ENCODE data around the gene HIVEP1.
"Not testable (repeated sequence)": the region's sequence is repeated elsewhere in the genome, so short reads cannot be mapped to it uniquely, and the experiment has no call there.

The HIVEP1 gene

GRCh38 chr6:12147557-12148316, 135.6 kb downstream of the HIVEP1 start:
- no peak for ATAC-seq
- Mint-ChIP-seq H3K4me1 (peaks cover 27% of the 10 kb centered on the region), H3K36me3 (peaks cover 52% of the 10 kb centered on the region), H3K9me3 (no peaks in the 10 kb centered on the region), H3K27ac (peak overlapping the region; percentile 48), H3K4me3 (no peak overlapping the region), H3K27me3 (no peaks in the 10 kb centered on the region)

- no peaks in the 10 kb centered on the region for H3K27me3 Mint-ChIP-seq
- H3K36me3 Mint-ChIP-seq: peaks cover 46% of the 10 kb centered on the region
- peak overlapping the region; percentile 49 for H3K27ac Mint-ChIP-seq
- H3K4me1 Mint-ChIP-seq: peaks cover 27% of the 10 kb centered on the region
- H3K4me3 Mint-ChIP-seq: no peak overlapping the region
- no peak for ATAC-seq
- H3K9me3 Mint-ChIP-seq: no peaks in the 10 kb centered on the region
These were observed 136.2 kb downstream of the HIVEP1 start for GRCh38 chr6:12148317-12148801.

- peaks cover 42% of the 10 kb centered on the region for H3K36me3 Mint-ChIP-seq
- H3K27me3 Mint-ChIP-seq: no peaks in the 10 kb centered on the region
- peak overlapping the region; percentile 49 for H3K27ac Mint-ChIP-seq
- H3K4me1 Mint-ChIP-seq: peaks cover 27% of the 10 kb centered on the region
- ATAC-seq: peak; percentile 57
- no peaks in the 10 kb centered on the region for H3K9me3 Mint-ChIP-seq
- no peak overlapping the region for H3K4me3 Mint-ChIP-seq
These were observed 136.7 kb downstream of the HIVEP1 start for GRCh38 chr6:12148841-12149240.

- Mint-ChIP-seq H3K27me3 (no peaks in the 10 kb centered on the region), H3K9me3 (no peaks in the 10 kb centered on the region), H3K27ac (no peak overlapping the region), H3K4me1 (peaks cover 38% of the 10 kb centered on the region), H3K36me3 (peaks cover 44% of the 10 kb centered on the region), H3K4me3 (no peak overlapping the region)
- ATAC-seq: no peak
These were observed 137.9 kb downstream of the HIVEP1 start for GRCh38 chr6:12149944-12150510.

- Mint-ChIP-seq H3K27ac (no peak overlapping the region), H3K4me1 (peaks cover 46% of the 10 kb centered on the region), H3K4me3 (no peak overlapping the region), H3K9me3 (no peaks in the 10 kb centered on the region), H3K36me3 (peaks cover 53% of the 10 kb centered on the region), H3K27me3 (no peaks in the 10 kb centered on the region)
- ATAC-seq: no peak
These were observed 138.8 kb downstream of the HIVEP1 start for GRCh38 chr6:12150812-12151432.

GRCh38 chr6:12151433-12151820, 139.3 kb downstream of the HIVEP1 start:
- H3K27ac Mint-ChIP-seq: no peak overlapping the region
- H3K4me1 Mint-ChIP-seq: peaks cover 52% of the 10 kb centered on the region
- H3K27me3 Mint-ChIP-seq: no peaks in the 10 kb centered on the region
- H3K4me3 Mint-ChIP-seq: no peak overlapping the region
- H3K9me3 Mint-ChIP-seq: no peaks in the 10 kb centered on the region
- peaks cover 58% of the 10 kb centered on the region for H3K36me3 Mint-ChIP-seq
- ATAC-seq: no peak

GRCh38 chr6:12152023-12152970, 140.2 kb downstream of the HIVEP1 start:
- H3K27ac Mint-ChIP-seq: no peak overlapping the region
- peaks cover 47% of the 10 kb centered on the region for H3K4me1 Mint-ChIP-seq
- no peaks in the 10 kb centered on the region for H3K9me3 Mint-ChIP-seq
- ATAC-seq: no peak
- no peaks in the 10 kb centered on the region for H3K27me3 Mint-ChIP-seq
- no peak overlapping the region for H3K4me3 Mint-ChIP-seq
- peaks cover 59% of the 10 kb centered on the region for H3K36me3 Mint-ChIP-seq

GRCh38 chr6:12155769-12156168, 143.7 kb downstream of the HIVEP1 start:
- not testable (repeated sequence) for H3K27ac Mint-ChIP-seq, ATAC-seq, H3K4me3 Mint-ChIP-seq, H3K27me3 Mint-ChIP-seq, H3K9me3 Mint-ChIP-seq
- H3K36me3 Mint-ChIP-seq: peaks cover 53% of the 10 kb centered on the region
- peaks cover 37% of the 10 kb centered on the region for H3K4me1 Mint-ChIP-seq

- no peak for ATAC-seq
- Mint-ChIP-seq H3K4me3 (no peak overlapping the region), H3K27me3 (no peaks in the 10 kb centered on the region), H3K9me3 (no peaks in the 10 kb centered on the region), H3K4me1 (peaks cover 47% of the 10 kb centered on the region), H3K27ac (peak overlapping the region; percentile 30), H3K36me3 (peaks cover 80% of the 10 kb centered on the region)
These were observed 146.7 kb downstream of the HIVEP1 start for GRCh38 chr6:12158686-12159415.

GRCh38 chr6:12160326-12160725, 148.2 kb downstream of the HIVEP1 start:
- Mint-ChIP-seq H3K9me3 (no peaks in the 10 kb centered on the region), H3K27me3 (no peaks in the 10 kb centered on the region), H3K4me3 (no peak overlapping the region), H3K4me1 (peaks cover 34% of the 10 kb centered on the region), H3K27ac (no peak overlapping the region), H3K36me3 (peaks cover 80% of the 10 kb centered on the region)
- ATAC-seq: no peak

- Mint-ChIP-seq H3K4me1 (peaks cover 19% of the 10 kb centered on the region), H3K27ac (no peak overlapping the region), H3K27me3 (no peaks in the 10 kb centered on the region), H3K36me3 (peaks cover 65% of the 10 kb centered on the region), H3K9me3 (no peaks in the 10 kb centered on the region), H3K4me3 (no peak overlapping the region)
- no peak for ATAC-seq
These were observed 150.1 kb downstream of the HIVEP1 start for GRCh38 chr6:12162213-12162612.

- Mint-ChIP-seq H3K27ac (peak overlapping the region; percentile 29), H3K36me3 (peaks cover 55% of the 10 kb centered on the region), H3K27me3 (no peaks in the 10 kb centered on the region), H3K4me3 (no peak overlapping the region), H3K9me3 (no peaks in the 10 kb centered on the region), H3K4me1 (peaks cover 12% of the 10 kb centered on the region)
- peak; percentile 24 for ATAC-seq
These were observed 151.0 kb downstream of the HIVEP1 start for GRCh38 chr6:12163149-12163548.

GRCh38 chr6:12163744-12164507, 151.8 kb downstream of the HIVEP1 start:
- H3K4me1 Mint-ChIP-seq: peaks cover 10% of the 10 kb centered on the region
- no peaks in the 10 kb centered on the region for H3K9me3 Mint-ChIP-seq
- ATAC-seq: no peak
- no peaks in the 10 kb centered on the region for H3K27me3 Mint-ChIP-seq
- peaks cover 48% of the 10 kb centered on the region for H3K36me3 Mint-ChIP-seq
- H3K4me3 Mint-ChIP-seq: no peak overlapping the region
- H3K27ac Mint-ChIP-seq: no peak overlapping the region

GRCh38 chr6:12164508-12164770, 152.3 kb downstream of the HIVEP1 start:
- H3K4me1 Mint-ChIP-seq: peaks cover 10% of the 10 kb centered on the region
- ATAC-seq: no peak
- no peak overlapping the region for H3K27ac Mint-ChIP-seq
- H3K27me3 Mint-ChIP-seq: no peaks in the 10 kb centered on the region
- H3K4me3 Mint-ChIP-seq: no peak overlapping the region
- peaks cover 44% of the 10 kb centered on the region for H3K36me3 Mint-ChIP-seq
- no peaks in the 10 kb centered on the region for H3K9me3 Mint-ChIP-seq
